B cell (primary cell): Measurements from ENCODE around the gene NABP1. TPM values are rescaled to one million over a fixed set of nuclear protein-coding genes. Genes with fewer than 3 reads are reported as not detected.
A peak's percentile ranks its signal among the peaks of the same experiment; 100 is the strongest.

Source experiments
- ATAC-seq: fragments of 200-7000 bp; cut with Tn5 transposase; one replicate; pipeline ENCODE4 v1.10.0; 2021; ENCODE audit warnings: low read depth, mild to moderate bottlenecking, moderate number of reproducible peaks, moderate library complexity
- CTCF ChIA-PET: fragments of 350-600 bp; sonication (Branson Sonifier 250); formaldehyde crosslinking; loops from one replicate; lab custom pipeline; 2021; ENCODE audit warnings: antibody characterized with exemption, inconsistent platforms; lab: Charles Lee
- POLR2A ChIA-PET: fragments of 350-600 bp; sonication (Branson Sonifier 250); formaldehyde crosslinking; loops from one replicate; lab custom pipeline; 2021; ENCODE audit warnings: antibody characterized with exemption; lab: Charles Lee
- DNase-seq: peaks from one replicate; pipeline ENCODE4 v3.0.0; 2013
- H2AFZ ChIP-seq: 2 replicates; pipeline ENCODE4 v1.6.1; 2012; ENCODE audit warnings: mild to moderate bottlenecking, low read depth, low read length; ENCODE audit not compliant: insufficient read depth, poor library complexity, severe bottlenecking
- H3K27ac ChIP-seq, 2 donors: 1 replicate in 1 of 2; 2 replicates in 1 of 2; pipeline ENCODE4 v1.5.1; 2012 to 2013; ENCODE audit warnings: low read length in 2 of 2, mild to moderate bottlenecking in 2 of 2, moderate library complexity in 1 of 2
- H3K27me3 ChIP-seq, 4 experiments: fragments of 200-600 bp in 1 of 4; sonication (generic) in 1 of 4; replicated peaks in 1 of 4; 1 replicate in 2 of 4; 2 replicates in 2 of 4; pipeline versions ENCODE4 v1.6.1 to v1.7.0; 2013 to 2016; ENCODE audit warnings: low read length in 3 of 4, mild to moderate bottlenecking in 2 of 4, mixed read lengths in 1 of 4, moderate library complexity in 1 of 4; ENCODE audit not compliant: insufficient read depth in 4 of 4, control insufficient read depth in 3 of 4; ENCODE audit errors: control extremely low read depth in 1 of 4
- H3K36me3 ChIP-seq, 2 experiments: replicated peaks in 1 of 2; 1 replicate in 1 of 2; 2 replicates in 1 of 2; pipeline versions ENCODE4 v1.6.1 to v1.7.1; 2013; ENCODE audit warnings: low read length in 1 of 2; ENCODE audit not compliant: insufficient read depth in 2 of 2, control insufficient read depth in 1 of 2; ENCODE audit errors: control extremely low read depth in 1 of 2, extremely low read depth in 1 of 2
- H3K4me1 ChIP-seq, 2 donors: fragments of 200-600 bp in 1 of 2; sonication (generic) in 1 of 2; 1 replicate in 1 of 2; 2 replicates in 1 of 2; pipeline versions ENCODE4 v1.5.1 to v1.6.1; 2013 to 2017; ENCODE audit warnings: low read length in 2 of 2; ENCODE audit not compliant: control insufficient read depth in 2 of 2, insufficient read depth in 2 of 2
- H3K4me2 ChIP-seq: replicated peaks from 2 replicates; pipeline ENCODE3; 2012; ENCODE audit warnings: mild to moderate bottlenecking, low read depth, low read length; ENCODE audit not compliant: poor library complexity, severe bottlenecking
- H3K4me3 ChIP-seq, 5 experiments: fragments of 200-600 bp in 1 of 5; sonication (generic) in 1 of 5; 1 replicate in 3 of 5; 2 replicates in 2 of 5; pipeline versions ENCODE4 v1.5.1 to v1.7.0; 2011 to 2016; ENCODE audit warnings: low read length in 4 of 5, mild to moderate bottlenecking in 4 of 5, low read depth in 2 of 5, control low read depth in 1 of 5, moderate library complexity in 1 of 5; ENCODE audit not compliant: insufficient read depth in 1 of 5; ENCODE audit errors: control extremely low read depth in 1 of 5, extremely low read depth in 1 of 5
- H3K79me2 ChIP-seq: fragments of 200-600 bp; sonication (generic); one replicate; pipeline ENCODE4 v1.6.0; 2016; ENCODE audit warnings: low read length; ENCODE audit not compliant: control insufficient read depth, insufficient read depth
- H3K9ac ChIP-seq: fragments of 200-600 bp; sonication (generic); 2 replicates; pipeline ENCODE4 v1.6.1; 2017; ENCODE audit warnings: mild to moderate bottlenecking, low read length, moderate library complexity
- H3K9me3 ChIP-seq, 3 donors: one replicate each; pipeline versions ENCODE4 v1.6.1 to v1.7.1; 2013; ENCODE audit warnings: low read length in 2 of 3; ENCODE audit not compliant: control insufficient read depth in 2 of 3, insufficient read depth in 1 of 3; ENCODE audit errors: control extremely low read depth in 1 of 3
- H4K20me1 ChIP-seq: 2 replicates; pipeline ENCODE4 v1.6.0; 2012; ENCODE audit warnings: mild to moderate bottlenecking, low read length; ENCODE audit not compliant: insufficient read depth, control insufficient read depth, poor library complexity, severe bottlenecking
- H3K27ac Mint-ChIP-seq: one replicate; pipeline ENCODE4 v1.8.0; 2021; ENCODE audit warnings: mixed read lengths
- H3K27me3 Mint-ChIP-seq: one replicate; pipeline ENCODE4 v1.8.0; 2021; ENCODE audit warnings: mixed read lengths
- H3K4me1 Mint-ChIP-seq: one replicate; pipeline ENCODE4 v1.8.0; 2021; ENCODE audit warnings: mixed read lengths
- H3K4me3 Mint-ChIP-seq: one replicate; pipeline ENCODE4 v1.8.0; 2021; ENCODE audit warnings: mixed read lengths
- H3K9me3 Mint-ChIP-seq: one replicate; pipeline ENCODE4 v1.8.0; 2022; ENCODE audit warnings: mixed read lengths; ENCODE audit not compliant: insufficient read depth
- CTCF ChIP-seq: fragments of 200-600 bp; IDR thresholded peaks from one replicate; pipeline ENCODE4 v1.8.0; 2022; ENCODE audit warnings: antibody characterized with exemption, mild to moderate bottlenecking
- EZH2 ChIP-seq: IDR thresholded peaks from 2 replicates; pipeline ENCODE4 v1.6.1; 2012; ENCODE audit warnings: borderline replicate concordance, low read depth, mild to moderate bottlenecking, moderate library complexity, low read length; ENCODE audit not compliant: insufficient read depth, poor library complexity, severe bottlenecking
- WGBS: methylation state at CpG from one replicate; pipeline ENCODE4 v1.1.5; 2013; ENCODE audit warnings: missing lambda C conversion rate; ENCODE audit not compliant: insufficient coverage; 5-methylcytosine and 5-hydroxymethylcytosine counted together
- intact Hi-C: fragments of 100-400 bp; cut with micrococcal nuclease; formaldehyde crosslinking; loops from one replicate; pipeline ENCODE4 v1.10.0; 2022
- polyA plus RNA-seq: library from polyadenylated mRNA; depleted of rRNA; stranded (reverse); fragments of >200 nt; gene quantifications from 2 replicates; pipeline ENCODE4 v1.2.3, GENCODE V29; 2012
- total RNA-seq, 2 donors: library from RNA; stranded (reverse); fragments of 120-200 nt in 1 of 2; gene quantifications; 1 replicate in 1 of 2; 2 replicates in 1 of 2; pipeline versions ENCODE4 v1.2.3 to v1.2.4, GENCODE V29; 2013 to 2022

Gene NABP1
- total and polyA plus RNA-seq, 2 donors (not counting 1 experiment from before 2014, with no cell fraction given) = 7.2 to 56.4 TPM

DNA sequence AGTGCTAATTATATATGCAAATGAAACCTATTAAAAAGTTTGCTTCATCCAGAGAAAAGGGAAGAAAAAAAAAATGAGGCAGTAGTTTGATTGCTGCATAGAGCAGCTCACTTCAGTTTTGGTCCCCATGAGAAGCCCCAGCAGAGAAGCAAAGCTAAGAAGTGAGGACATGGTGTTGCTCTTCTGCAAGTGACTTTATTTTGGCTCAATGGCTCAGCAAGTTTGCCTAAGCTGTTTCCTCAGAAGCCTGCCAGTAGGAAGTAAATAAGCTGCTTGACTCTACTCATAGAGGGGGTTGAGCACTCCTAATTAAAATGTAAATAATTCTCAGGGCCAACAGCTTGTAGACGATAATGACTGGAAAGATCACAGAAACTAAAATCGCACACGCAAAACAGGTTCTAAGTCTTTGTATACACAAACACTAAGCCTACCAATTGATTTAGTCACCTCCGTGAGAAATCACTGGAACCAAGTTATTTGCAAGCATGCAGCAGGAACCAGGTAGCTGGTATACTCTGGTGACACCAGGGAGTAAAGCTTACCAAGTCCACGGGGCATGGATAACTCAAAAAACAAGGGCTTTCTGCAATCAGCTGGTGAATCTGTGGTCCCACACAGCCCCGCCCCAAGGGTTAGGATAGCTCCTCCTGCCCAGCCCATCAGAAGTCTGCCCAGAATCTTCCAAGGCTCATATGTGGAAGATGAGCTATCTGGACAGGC is 39.7 kb upstream of the NABP1 start:
- peak overlapping the region; percentile 30 for H3K4me2 ChIP-seq
- H3K27me3 ChIP-seq = no peaks in the 10 kb centered on the region
- H3K27ac ChIP-seq = peak overlapping the region in 1 of 2 donors; percentile 44
- peak overlapping the region in 1 of 5 experiments; percentile 5 for H3K4me3 ChIP-seq
- ChIA-PET CTCF (interaction anchor here (0.6 to 2.4 kb wide), 8 partner anchors 8 to 72 kb away, joined by 3 to 11 read pairs (median 4); no protein-coding TSS in a partner anchor), POLR2A (interaction anchor here (0.6 to 0.8 kb wide), 2 partner anchors 40 to 185 kb away, joined by 4 to 7 read pairs; partner anchors contain the start of gene NABP1)
- Mint-ChIP-seq H3K27ac (peak overlapping the region; percentile 46), H3K9me3 (no peaks in the 10 kb centered on the region), H3K4me3 (peak overlapping the region; percentile 54), H3K27me3 (no peaks in the 10 kb centered on the region), H3K4me1 (peaks cover 30% of the 10 kb centered on the region)
- H3K36me3 ChIP-seq = no peaks in the 10 kb centered on the region
- DNase-seq (peak; percentile 21), ATAC-seq (peak; percentile 7)
- intact Hi-C loops = no loop called here
- H3K9me3 ChIP-seq = no peaks in the 10 kb centered on the region
- H4K20me1 ChIP-seq = no peaks in the 10 kb centered on the region
- 83% methylated on average over 6 of the region's 6 CpGs for WGBS
- H2AFZ ChIP-seq = peak overlapping the region; percentile 40
- TF ChIP-seq CTCF (no peak), EZH2 (no peak)
- peaks cover 23 to 25% of the 10 kb centered on the region in 2 donors for H3K4me1 ChIP-seq
- H3K79me2 ChIP-seq = no peaks in the 10 kb centered on the region
- peak overlapping the region; percentile 8 for H3K9ac ChIP-seq

DNA sequence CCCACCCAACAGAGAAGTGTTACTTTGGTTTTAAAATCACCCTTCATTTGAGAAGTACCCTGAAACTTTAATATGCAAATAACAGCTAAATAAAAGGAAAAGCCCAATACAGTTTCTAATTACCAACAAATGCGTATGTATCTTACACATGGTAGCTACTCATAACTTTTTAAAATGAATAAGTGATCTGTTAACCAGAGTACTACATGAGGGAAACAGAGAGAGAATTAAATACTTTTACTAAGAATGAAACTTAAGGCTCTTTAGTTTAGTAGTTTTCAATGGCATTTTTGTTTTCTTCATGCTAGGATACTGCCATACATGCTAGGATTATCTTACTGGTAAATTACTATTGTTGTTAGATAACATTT is 39.1 kb upstream of the NABP1 start:
- POLR2A ChIA-PET = no interaction called here
- Histone ChIP-seq H2AFZ (peak overlapping the region; percentile 40), H3K9me3 (no peaks in the 10 kb centered on the region), H3K27ac (no peak overlapping the region), H3K9ac (peak overlapping the region; percentile 8), H3K4me3 (no peak overlapping the region), H3K27me3 (no peaks in the 10 kb centered on the region), H3K36me3 (no peaks in the 10 kb centered on the region), H4K20me1 (no peaks in the 10 kb centered on the region), H3K4me1 (peaks cover 23 to 25% of the 10 kb centered on the region in 2 donors), H3K79me2 (no peaks in the 10 kb centered on the region), H3K4me2 (peak overlapping the region; percentile 30)
- no peak overlapping the region for H3K4me3 Mint-ChIP-seq
- no peaks in the 10 kb centered on the region for H3K9me3 Mint-ChIP-seq
- ATAC-seq = no peak
- H3K4me1 Mint-ChIP-seq = peaks cover 30% of the 10 kb centered on the region
- no peak for TF ChIP-seq CTCF
- TF ChIP-seq EZH2 = no peak
- WGBS = no CpG with 5 or more reads among the region's 1 CpG
- peak overlapping the region; percentile 46 for H3K27ac Mint-ChIP-seq
- no peaks in the 10 kb centered on the region for H3K27me3 Mint-ChIP-seq
- CTCF ChIA-PET = interaction anchor here (0.6 to 2.4 kb wide), 7 partner anchors 9 to 73 kb away, joined by 3 to 11 read pairs (median 5); no protein-coding TSS in a partner anchor
- intact Hi-C loops = no loop called here
- DNase-seq = no peak
